Naive thymus-derived CD4-positive, alpha-beta T cell (primary cell): Measurements from ENCODE around the gene LHFPL3. TPM values are rescaled to one million over a fixed set of nuclear protein-coding genes. Genes with fewer than 3 reads are reported as not detected.

Source experiments
- ATAC-seq: fragments of 150-1000 bp; cut with Tn5 transposase; 2 replicates; pipeline ENCODE4 v1.10.0; 2021; ENCODE audit warnings: mild to moderate bottlenecking, moderate library complexity
- CTCF ChIA-PET: fragments of 350-600 bp; sonication (Branson Sonifier 250); formaldehyde crosslinking; loops from one replicate; lab custom pipeline; 2021; ENCODE audit warnings: antibody characterized with exemption; lab: Charles Lee
- POLR2A ChIA-PET: fragments of 350-600 bp; sonication (Branson Sonifier 250); formaldehyde crosslinking; loops from one replicate; lab custom pipeline; 2021; ENCODE audit warnings: antibody characterized with exemption, inconsistent platforms; lab: Charles Lee
- DNase-seq, 9 donors: peaks; one replicate each; pipeline versions ENCODE4 v3.0.0 to v3.0.0-alpha.2; 2020 to 2022; ENCODE audit warnings: mixed read lengths in 1 of 9
- H3K27ac ChIP-seq: one replicate; pipeline ENCODE4 v1.7.0; 2013; ENCODE audit warnings: mild to moderate bottlenecking, low read depth, low read length, moderate library complexity
- H3K27me3 ChIP-seq, 2 donors: one replicate each; pipeline ENCODE4 v1.7.0; 2013; ENCODE audit warnings: low read length in 2 of 2, mild to moderate bottlenecking in 2 of 2, moderate library complexity in 2 of 2; ENCODE audit not compliant: control insufficient read depth in 2 of 2, insufficient read depth in 2 of 2
- H3K36me3 ChIP-seq, 3 experiments: 1 replicate in 2 of 3; 2 replicates in 1 of 3; pipeline ENCODE4 v1.7.0; 2013; ENCODE audit warnings: low read length in 3 of 3, mild to moderate bottlenecking in 3 of 3, moderate library complexity in 1 of 3; ENCODE audit not compliant: insufficient read depth in 3 of 3, control insufficient read depth in 2 of 3
- H3K4me1 ChIP-seq, 2 donors: one replicate each; pipeline ENCODE4 v1.7.0; 2013; ENCODE audit warnings: low read length in 2 of 2, mild to moderate bottlenecking in 2 of 2, moderate library complexity in 1 of 2; ENCODE audit not compliant: control insufficient read depth in 2 of 2, insufficient read depth in 2 of 2
- H3K4me3 ChIP-seq: 2 replicates; pipeline ENCODE4 v1.7.0; 2013; ENCODE audit warnings: mild to moderate bottlenecking, low read length
- H3K9me3 ChIP-seq, 3 experiments: 1 replicate in 2 of 3; 2 replicates in 1 of 3; pipeline ENCODE4 v1.7.0; 2013; ENCODE audit warnings: low read length in 3 of 3; ENCODE audit not compliant: control insufficient read depth in 2 of 3
- H3K27ac Mint-ChIP-seq, 9 donors: one replicate each; pipeline ENCODE4 v1.8.0; 2020 to 2022; ENCODE audit warnings: mixed read lengths in 9 of 9, mild to moderate bottlenecking in 8 of 9, moderate library complexity in 5 of 9, inconsistent platforms in 2 of 9
- H3K27me3 Mint-ChIP-seq, 5 donors: one replicate each; pipeline ENCODE4 v1.8.0; 2021 to 2022; ENCODE audit warnings: mixed read lengths in 5 of 5, mild to moderate bottlenecking in 1 of 5
- H3K36me3 Mint-ChIP-seq, 5 donors: one replicate each; pipeline ENCODE4 v1.8.0; 2020 to 2022; ENCODE audit warnings: mixed read lengths in 5 of 5, mild to moderate bottlenecking in 3 of 5, inconsistent platforms in 1 of 5
- H3K4me1 Mint-ChIP-seq, 7 donors: one replicate each; pipeline ENCODE4 v1.8.0; 2020 to 2022; ENCODE audit warnings: mixed read lengths in 7 of 7, mild to moderate bottlenecking in 3 of 7, inconsistent platforms in 1 of 7
- H3K4me3 Mint-ChIP-seq, 10 donors: one replicate each; pipeline ENCODE4 v1.8.0; 2020 to 2022; ENCODE audit warnings: mild to moderate bottlenecking in 10 of 10, mixed read lengths in 10 of 10, moderate library complexity in 6 of 10, inconsistent platforms in 2 of 10
- H3K9me3 Mint-ChIP-seq, 11 donors: one replicate each; pipeline ENCODE4 v1.8.0; 2020 to 2022; ENCODE audit warnings: mixed read lengths in 11 of 11, mild to moderate bottlenecking in 4 of 11, inconsistent platforms in 1 of 11, moderate library complexity in 1 of 11
- intact Hi-C, 2 donors: fragments of 100-400 bp; cut with micrococcal nuclease; formaldehyde crosslinking; loops; one replicate each; pipeline ENCODE4 v1.15.1; 2023
- polyA plus RNA-seq, 2 donors: library from polyadenylated mRNA; unstranded; fragments of 300-500 nt; fragmentation: Illumina TruSeq; gene quantifications; one replicate each; pipeline ENCODE4 v1.2.3, GENCODE V29; 2021
- total RNA-seq, 6 experiments: library from RNA in 5 of 6; stranded (reverse) in 5 of 6; gene quantifications; 1 replicate in 5 of 6; 2 replicates in 1 of 6; pipeline ENCODE4 v1.2.3 and lab custom pipeline; 2021 to 2026

LHFPL3 gene
- total and polyA plus RNA-seq, 7 experiments from 2014 or later = not detected

DNA sequence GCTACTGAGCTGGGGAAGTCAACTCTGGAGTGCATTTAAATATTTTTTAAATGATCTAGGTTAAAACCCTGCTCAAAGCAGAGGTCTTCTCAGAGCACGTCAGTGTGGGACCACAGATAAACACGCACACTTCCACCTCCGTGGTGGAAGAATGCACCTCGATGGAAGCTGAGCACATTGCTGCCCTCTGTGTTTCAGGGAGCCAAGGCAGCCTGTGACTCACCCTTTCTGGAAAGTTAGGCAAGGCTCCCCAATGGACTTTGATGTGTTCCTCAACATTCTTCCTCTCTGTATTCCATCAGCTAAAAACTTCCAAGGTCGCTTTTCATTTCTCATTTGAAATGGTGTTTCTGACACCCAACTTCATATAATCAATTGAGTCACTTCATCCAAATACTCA, 514.8 kb downstream of the LHFPL3 start:
- no peaks in the 10 kb centered on the region for H3K9me3 Mint-ChIP-seq
- Histone ChIP-seq H3K27me3 (no peaks in the 10 kb centered on the region), H3K36me3 (no peaks in the 10 kb centered on the region), H3K4me3 (no peak overlapping the region), H3K4me1 (no peaks in the 10 kb centered on the region), H3K27ac (no peak overlapping the region), H3K9me3 (no peaks in the 10 kb centered on the region)
- peaks cover 0 to 2% (median 0%) of the 10 kb centered on the region in 7 donors for H3K4me1 Mint-ChIP-seq
- H3K36me3 Mint-ChIP-seq = no peaks in the 10 kb centered on the region
- ATAC-seq = no peak
- H3K27me3 Mint-ChIP-seq = peaks cover 13 to 37% (median 31%) of the 10 kb centered on the region in 5 donors
- intact Hi-C loops = loop anchor here (10.0 kb wide), 2 partner anchors 198 to 1548 kb away; partner anchors contain the start of gene PMPCB (in 1 of the 2)
- no peak overlapping the region for H3K4me3 Mint-ChIP-seq
- H3K27ac Mint-ChIP-seq = no peak overlapping the region
- CTCF ChIA-PET = no interaction called here
- POLR2A ChIA-PET = no interaction called here
- no peak for DNase-seq

DNA sequence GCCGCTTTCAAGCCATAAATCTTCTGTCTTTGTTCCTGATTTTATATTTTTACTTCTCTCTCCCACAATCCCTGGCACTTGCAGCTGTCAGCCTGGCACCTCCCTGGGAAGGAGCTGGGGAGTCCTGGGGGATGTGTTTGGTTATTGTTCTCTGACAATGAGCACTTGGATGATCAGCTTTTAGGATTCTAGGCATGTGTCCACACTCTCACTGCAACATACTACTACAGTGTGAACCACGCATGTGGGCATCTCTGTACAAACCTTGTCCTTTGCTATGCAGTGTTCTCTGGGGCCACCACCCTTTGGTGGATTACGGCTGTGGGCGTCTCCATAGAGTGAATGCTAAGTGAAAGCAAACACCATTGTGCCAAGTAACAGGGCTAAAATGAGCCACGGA, 517.2 kb downstream of the LHFPL3 start:
- Mint-ChIP-seq H3K27ac (peak overlapping the region in 1 of 9 donors; percentile 74), H3K36me3 (no peaks in the 10 kb centered on the region), H3K9me3 (no peaks in the 10 kb centered on the region), H3K4me3 (no peak overlapping the region), H3K4me1 (peaks cover 0 to 2% (median 0%) of the 10 kb centered on the region in 7 donors), H3K27me3 (peaks cover 13 to 32% (median 26%) of the 10 kb centered on the region in 5 donors)
- Histone ChIP-seq H3K9me3 (no peaks in the 10 kb centered on the region), H3K27ac (no peak overlapping the region), H3K36me3 (no peaks in the 10 kb centered on the region), H3K4me3 (no peak overlapping the region), H3K27me3 (no peaks in the 10 kb centered on the region), H3K4me1 (no peaks in the 10 kb centered on the region)
- no peak for ATAC-seq
- CTCF ChIA-PET = no interaction called here
- DNase-seq = no peak
- intact Hi-C loops = loop anchor here (5.0 to 10.0 kb wide), 3 partner anchors 201 to 1551 kb away; partner anchors contain the start of gene PMPCB (in 1 of the 2)
- POLR2A ChIA-PET = no interaction called here

DNA sequence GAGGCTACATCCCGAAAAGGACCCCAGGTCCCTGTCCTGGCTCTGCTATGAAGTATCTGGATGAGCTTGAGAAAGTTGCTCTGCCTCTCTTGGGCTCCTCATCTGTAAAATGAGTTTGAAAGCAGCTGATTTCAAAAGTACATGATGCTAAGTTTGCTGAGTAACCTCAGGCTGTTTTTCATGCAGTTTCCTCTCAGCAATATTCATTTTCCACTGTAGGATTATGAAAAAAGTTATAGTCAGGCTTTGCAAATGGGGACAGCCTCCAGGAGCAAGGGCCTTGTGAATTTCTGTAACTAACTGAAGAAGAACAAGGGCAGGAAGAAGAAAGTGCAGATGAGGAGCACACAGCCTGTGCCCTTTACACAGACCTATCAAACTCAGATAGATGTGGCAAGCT, 518.3 kb downstream of the LHFPL3 start:
- no peak overlapping the region for H3K27ac ChIP-seq
- Mint-ChIP-seq H3K36me3 (no peaks in the 10 kb centered on the region), H3K9me3 (no peaks in the 10 kb centered on the region), H3K4me3 (no peak overlapping the region), H3K4me1 (peaks cover 0 to 2% (median 0%) of the 10 kb centered on the region in 7 donors), H3K27me3 (peaks cover 9 to 30% (median 18%) of the 10 kb centered on the region in 5 donors), H3K27ac (no peak overlapping the region)
- ATAC-seq (no peak), DNase-seq (no peak)
- no peaks in the 10 kb centered on the region for H3K36me3 ChIP-seq
- intact Hi-C loops = loop anchor here (5.0 to 10.0 kb wide), 3 partner anchors 202 to 1552 kb away; partner anchors contain the start of gene PMPCB (in 1 of the 2)
- H3K27me3 ChIP-seq = no peaks in the 10 kb centered on the region
- no peaks in the 10 kb centered on the region for H3K4me1 ChIP-seq
- no peak overlapping the region for H3K4me3 ChIP-seq
- POLR2A ChIA-PET = no interaction called here
- CTCF ChIA-PET = interaction anchor here (1.1 to 2.5 kb wide), 5 partner anchors 16 to 615 kb away, joined by 3 to 10 read pairs (median 4); no protein-coding TSS in a partner anchor
- H3K9me3 ChIP-seq = no peaks in the 10 kb centered on the region

DNA sequence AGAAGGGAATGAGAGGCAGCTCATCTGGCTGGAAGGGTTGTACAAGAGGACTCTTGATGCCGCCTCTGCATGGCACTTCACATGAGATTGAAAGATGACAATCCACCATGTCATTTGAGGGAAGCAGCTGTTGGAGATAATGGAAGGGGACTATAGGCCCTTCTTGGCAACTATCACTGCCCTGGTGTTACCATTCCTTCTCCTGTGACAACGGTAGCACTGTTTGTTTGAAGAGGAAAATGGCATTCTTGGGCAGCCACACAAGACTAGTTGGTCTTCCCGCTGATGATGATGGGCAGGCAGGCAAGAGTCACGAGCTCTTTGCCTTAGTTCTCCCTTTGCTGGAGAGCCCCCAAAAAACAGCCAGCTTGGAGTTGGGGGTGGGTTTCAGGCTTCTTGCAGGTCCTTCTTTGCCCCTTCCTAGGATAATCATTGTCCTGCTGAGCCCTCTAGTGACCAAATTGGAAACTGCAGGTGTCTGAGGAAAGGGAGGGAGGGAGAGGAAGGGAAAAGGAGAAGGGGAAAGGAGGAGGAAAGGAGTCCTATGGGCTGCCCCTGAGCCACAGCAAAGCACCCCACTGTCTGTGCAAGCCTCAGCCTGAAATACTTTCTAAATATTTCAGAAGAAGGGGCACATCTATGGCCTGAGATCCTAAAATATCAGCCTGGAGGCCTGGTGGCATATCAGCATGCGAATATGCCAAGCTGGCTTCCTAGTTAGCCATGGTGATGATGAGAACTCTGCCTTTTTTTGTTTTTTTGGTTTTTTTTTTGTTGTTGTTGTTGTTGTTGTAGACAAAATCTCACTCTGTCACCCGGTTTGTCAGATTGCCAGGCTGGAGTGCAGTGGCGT, 520.0 kb downstream of the LHFPL3 start:
- peak; percentile 61 for ATAC-seq
- H3K27ac Mint-ChIP-seq = no peak overlapping the region
- POLR2A ChIA-PET = interaction anchor here (0.6 kb wide), 1 partner anchor 661 kb away, joined by 3 read pairs; no protein-coding TSS in a partner anchor
- Histone ChIP-seq H3K9me3 (no peaks in the 10 kb centered on the region), H3K4me3 (no peak overlapping the region), H3K27me3 (no peaks in the 10 kb centered on the region), H3K27ac (no peak overlapping the region), H3K36me3 (no peaks in the 10 kb centered on the region), H3K4me1 (no peaks in the 10 kb centered on the region)
- H3K36me3 Mint-ChIP-seq = no peaks in the 10 kb centered on the region
- no peaks in the 10 kb centered on the region for H3K9me3 Mint-ChIP-seq
- H3K4me1 Mint-ChIP-seq = peaks cover 0 to 2% (median 0%) of the 10 kb centered on the region in 7 donors
- CTCF ChIA-PET = interaction anchor here (0.6 to 2.5 kb wide), 10 partner anchors 9 to 1652 kb away, joined by 3 to 10 read pairs (median 4); no protein-coding TSS in a partner anchor
- no peak overlapping the region for H3K4me3 Mint-ChIP-seq
- DNase-seq = peak in 8 of 9 donors; percentile 14 to 60 (median 33)
- peaks cover 5 to 26% (median 12%) of the 10 kb centered on the region in 5 donors for H3K27me3 Mint-ChIP-seq
- intact Hi-C loops = loop anchor here (1.0 to 10.0 kb wide), 5 partner anchors 204 to 1554 kb away; partner anchors contain the start of gene PMPCB (in 1 of the 2)

DNA sequence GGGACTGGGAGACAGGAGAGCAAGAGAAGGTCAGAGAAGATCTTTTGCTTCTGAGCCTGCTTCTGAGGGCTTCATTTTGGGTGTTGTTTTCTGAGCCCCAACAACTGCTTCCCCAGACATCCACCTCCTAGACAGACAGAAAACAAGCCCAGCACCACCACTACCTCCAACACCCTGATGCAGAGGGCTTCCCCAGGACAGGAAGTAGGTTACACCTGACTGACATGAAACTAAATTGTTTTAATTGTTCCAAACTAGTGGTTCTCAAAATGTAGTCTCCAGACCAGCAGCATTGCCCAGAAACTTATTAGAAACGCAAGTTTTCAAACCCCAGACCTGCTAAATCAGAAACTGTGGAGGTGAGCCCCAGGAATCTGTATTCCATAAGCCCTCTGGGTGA, 522.0 kb downstream of the LHFPL3 start:
- Histone ChIP-seq H3K4me1 (no peaks in the 10 kb centered on the region), H3K27ac (no peak overlapping the region), H3K9me3 (no peaks in the 10 kb centered on the region), H3K36me3 (no peaks in the 10 kb centered on the region), H3K4me3 (no peak overlapping the region), H3K27me3 (no peaks in the 10 kb centered on the region)
- Mint-ChIP-seq H3K9me3 (no peaks in the 10 kb centered on the region), H3K27me3 (peaks cover 0 to 12% (median 6%) of the 10 kb centered on the region in 5 donors), H3K4me1 (no peaks in the 10 kb centered on the region), H3K36me3 (no peaks in the 10 kb centered on the region), H3K27ac (peak overlapping the region in 1 of 9 donors; percentile 23), H3K4me3 (no peak overlapping the region)
- ATAC-seq = no peak
- intact Hi-C loops = no loop called here
- DNase-seq = no peak
- ChIA-PET POLR2A (no interaction called here), CTCF (no interaction called here)

GRCh38 chr7:104851268-104851667, 522.9 kb downstream of the LHFPL3 start:
- no peaks in the 10 kb centered on the region for H3K9me3 Mint-ChIP-seq
- H3K9me3 ChIP-seq = no peaks in the 10 kb centered on the region
- ATAC-seq = no peak
- no peaks in the 10 kb centered on the region for H3K36me3 ChIP-seq
- no peak for DNase-seq
- no peak overlapping the region for H3K27ac Mint-ChIP-seq
- no peak overlapping the region for H3K27ac ChIP-seq
- H3K4me3 ChIP-seq = no peak overlapping the region
- H3K4me1 Mint-ChIP-seq = no peaks in the 10 kb centered on the region
- no peak overlapping the region for H3K4me3 Mint-ChIP-seq
- peaks cover 0 to 5% (median 0%) of the 10 kb centered on the region in 5 donors for H3K27me3 Mint-ChIP-seq
- H3K4me1 ChIP-seq = no peaks in the 10 kb centered on the region
- intact Hi-C loops = no loop called here
- H3K36me3 Mint-ChIP-seq = no peaks in the 10 kb centered on the region
- POLR2A ChIA-PET = no interaction called here
- CTCF ChIA-PET = interaction anchor here (1.7 kb wide), 1 partner anchor 33 kb away, joined by 4 read pairs; no protein-coding TSS in a partner anchor
- H3K27me3 ChIP-seq = no peaks in the 10 kb centered on the region
